Spleen (tissue), 7 donors: ENCODE measurements around the gene AXIN2.

Experiments
- POLR2A ChIP-seq, 3 donors: fragments of 450-650 bp; IDR thresholded peaks; one replicate each; pipeline ENCODE4 v1.5.1; 2017; ENCODE audit warnings: antibody characterized with exemption in 3 of 3, mild to moderate bottlenecking in 1 of 3
- POLR2AphosphoS5 ChIP-seq, 3 donors: sonication (generic); formaldehyde crosslinking; IDR thresholded peaks; one replicate each; pipeline ENCODE4 v1.5.1; 2017; ENCODE audit warnings: antibody characterized with exemption in 3 of 3
- TF ChIP-seq, protein P1 (sequence below), 11 experiments: fragments of 200-600 bp in 7 of 11; fragments of 450-650 bp in 4 of 11; sonication (generic) in 4 of 11; IDR thresholded peaks in 8 of 11; conservative IDR thresholded peaks in 3 of 11; 1 replicate in 7 of 11; 2 replicates in 4 of 11; pipeline versions ENCODE4 v1.4.0 to v1.8.0; 2016 to 2021; ENCODE audit warnings: antibody characterized with exemption in 11 of 11, inconsistent platforms in 4 of 11, mild to moderate bottlenecking in 1 of 11
- donor health status: DM: no; HTN: no; CAD: no; lungs with moderate emphysema.
- donor health status: DM: no; HTN: no; CAD: no.
- donor health status: DM: no; HTN: no; CAD: no.

DNA sequence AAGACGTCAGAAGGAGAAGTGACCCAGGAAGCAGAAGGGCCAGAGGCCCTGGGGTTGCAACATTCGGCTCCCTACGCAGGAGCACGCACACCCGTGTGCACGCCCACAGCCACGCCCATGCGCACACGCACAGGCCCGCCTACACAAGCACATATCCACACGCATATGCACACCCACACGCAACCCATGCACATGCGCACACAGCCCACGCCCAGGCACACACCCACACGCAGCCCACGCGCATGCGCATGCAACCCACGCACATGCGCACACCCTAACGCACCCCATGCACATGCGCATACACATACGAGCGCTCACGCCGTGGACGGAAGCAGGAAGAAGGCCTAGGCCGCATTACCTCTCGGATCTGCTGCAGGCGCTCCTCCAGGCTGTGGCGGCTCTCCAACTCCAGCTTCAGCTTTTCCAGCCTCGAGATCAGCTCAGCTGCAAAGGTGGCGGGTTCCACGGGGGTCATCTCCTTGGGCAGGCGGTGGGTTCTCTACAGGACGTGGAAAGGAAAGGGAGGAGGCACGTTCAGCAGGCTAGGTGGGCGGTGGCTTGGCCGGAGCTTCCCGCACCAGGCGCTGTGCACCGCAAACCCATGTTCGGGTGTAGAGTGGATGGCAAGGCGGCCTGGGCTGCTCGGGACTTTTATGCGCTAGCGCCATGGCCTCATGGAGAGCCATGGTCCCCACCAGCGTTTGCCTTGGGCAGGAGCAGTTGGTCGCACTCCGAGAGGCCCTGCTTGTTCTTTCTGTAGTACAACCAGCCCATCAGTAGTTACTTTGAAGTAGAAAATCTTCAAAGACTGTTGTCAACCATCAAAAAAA lies 23.4 kb downstream of the AXIN2 start:
- TF ChIP-seq POLR2A (IDR thresholded peaks at IDR 0.05), result no peak
- TF ChIP-seq, protein P1, sequence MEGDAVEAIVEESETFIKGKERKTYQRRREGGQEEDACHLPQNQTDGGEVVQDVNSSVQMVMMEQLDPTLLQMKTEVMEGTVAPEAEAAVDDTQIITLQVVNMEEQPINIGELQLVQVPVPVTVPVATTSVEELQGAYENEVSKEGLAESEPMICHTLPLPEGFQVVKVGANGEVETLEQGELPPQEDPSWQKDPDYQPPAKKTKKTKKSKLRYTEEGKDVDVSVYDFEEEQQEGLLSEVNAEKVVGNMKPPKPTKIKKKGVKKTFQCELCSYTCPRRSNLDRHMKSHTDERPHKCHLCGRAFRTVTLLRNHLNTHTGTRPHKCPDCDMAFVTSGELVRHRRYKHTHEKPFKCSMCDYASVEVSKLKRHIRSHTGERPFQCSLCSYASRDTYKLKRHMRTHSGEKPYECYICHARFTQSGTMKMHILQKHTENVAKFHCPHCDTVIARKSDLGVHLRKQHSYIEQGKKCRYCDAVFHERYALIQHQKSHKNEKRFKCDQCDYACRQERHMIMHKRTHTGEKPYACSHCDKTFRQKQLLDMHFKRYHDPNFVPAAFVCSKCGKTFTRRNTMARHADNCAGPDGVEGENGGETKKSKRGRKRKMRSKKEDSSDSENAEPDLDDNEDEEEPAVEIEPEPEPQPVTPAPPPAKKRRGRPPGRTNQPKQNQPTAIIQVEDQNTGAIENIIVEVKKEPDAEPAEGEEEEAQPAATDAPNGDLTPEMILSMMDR (IDR thresholded peaks at IDR 0.05 in 8 of 11, conservative IDR thresholded peaks at IDR 0.05 in 3 of 11), result no peak
- peak in 2 of 3 donors; percentile 45 to 57 for TF ChIP-seq POLR2AphosphoS5 (IDR thresholded peaks at IDR 0.05)
